Skeletal muscle satellite cell (primary cell): ENCODE data around the gene TMEM255A.

Source experiments
- H3K27me3 ChIP-seq: 2 replicates; pipeline ENCODE4 v1.7.0; 2013; ENCODE audit warnings: low read length; ENCODE audit not compliant: control insufficient read depth, insufficient read depth
- H3K36me3 ChIP-seq: 2 replicates; pipeline ENCODE4 v1.7.0; 2013; ENCODE audit warnings: mild to moderate bottlenecking, control low read depth, low read length; ENCODE audit not compliant: insufficient read depth
- H3K4me1 ChIP-seq: 2 replicates; pipeline ENCODE4 v1.7.0; 2013; ENCODE audit warnings: low read length; ENCODE audit not compliant: control insufficient read depth, insufficient read depth
- H3K4me2 ChIP-seq: 2 replicates; pipeline ENCODE4 v1.7.0; 2013; ENCODE audit warnings: mild to moderate bottlenecking, low read length
- H3K4me3 ChIP-seq: 2 replicates; pipeline ENCODE4 v1.7.0; 2013; ENCODE audit warnings: low read length
- H3K9ac ChIP-seq: 2 replicates; pipeline ENCODE4 v1.7.0; 2013; ENCODE audit warnings: mild to moderate bottlenecking, low read depth, low read length, moderate library complexity
- H3K9me3 ChIP-seq: replicated peaks from 2 replicates; pipeline ENCODE4 v1.7.0; 2013; ENCODE audit warnings: mild to moderate bottlenecking, control low read depth, low read length

TMEM255A gene

GRCh38 chrX:120286733-120287512, 24.3 kb downstream of the TMEM255A start:
- no peaks in the 10 kb centered on the region for H3K4me1 ChIP-seq
- no peaks in the 10 kb centered on the region for H3K9me3 ChIP-seq
- no peaks in the 10 kb centered on the region for H3K36me3 ChIP-seq
- no peak overlapping the region for H3K4me2 ChIP-seq
- no peak overlapping the region for H3K4me3 ChIP-seq
- no peaks in the 10 kb centered on the region for H3K27me3 ChIP-seq
- no peak overlapping the region for H3K9ac ChIP-seq

GRCh38 chrX:120282697-120283096, 28.6 kb downstream of the TMEM255A start:
- no peak overlapping the region for H3K9ac ChIP-seq

GRCh38 chrX:120281761-120282160, 29.5 kb downstream of the TMEM255A start:
- H3K9me3 ChIP-seq: no peaks in the 10 kb centered on the region
- H3K27me3 ChIP-seq: no peaks in the 10 kb centered on the region
- no peaks in the 10 kb centered on the region for H3K36me3 ChIP-seq
- no peaks in the 10 kb centered on the region for H3K4me1 ChIP-seq
- H3K4me2 ChIP-seq: no peak overlapping the region
- H3K9ac ChIP-seq: no peak overlapping the region
- no peak overlapping the region for H3K4me3 ChIP-seq

More at GRCh38 chrX:120282697-120283096, 28.6 kb downstream of the TMEM255A start:
- no peak overlapping the region for H3K4me3 ChIP-seq
- no peaks in the 10 kb centered on the region for H3K27me3 ChIP-seq
- no peaks in the 10 kb centered on the region for H3K4me1 ChIP-seq
- no peaks in the 10 kb centered on the region for H3K36me3 ChIP-seq
- no peak overlapping the region for H3K4me2 ChIP-seq
- H3K9me3 ChIP-seq: no peaks in the 10 kb centered on the region

GRCh38 chrX:120281021-120281624, 30.1 kb downstream of the TMEM255A start:
- Histone ChIP-seq H3K4me3 (no peak overlapping the region), H3K27me3 (no peaks in the 10 kb centered on the region), H3K9ac (no peak overlapping the region), H3K9me3 (no peaks in the 10 kb centered on the region), H3K4me1 (no peaks in the 10 kb centered on the region), H3K36me3 (no peaks in the 10 kb centered on the region), H3K4me2 (no peak overlapping the region)

- no peak overlapping the region for H3K4me3 ChIP-seq
- no peaks in the 10 kb centered on the region for H3K9me3 ChIP-seq
- no peak overlapping the region for H3K4me2 ChIP-seq
- H3K36me3 ChIP-seq: no peaks in the 10 kb centered on the region
- H3K4me1 ChIP-seq: no peaks in the 10 kb centered on the region
- H3K9ac ChIP-seq: no peak overlapping the region
- no peaks in the 10 kb centered on the region for H3K27me3 ChIP-seq
Measured at GRCh38 chrX:120274958-120275357, 36.3 kb downstream of the TMEM255A start.

DNA sequence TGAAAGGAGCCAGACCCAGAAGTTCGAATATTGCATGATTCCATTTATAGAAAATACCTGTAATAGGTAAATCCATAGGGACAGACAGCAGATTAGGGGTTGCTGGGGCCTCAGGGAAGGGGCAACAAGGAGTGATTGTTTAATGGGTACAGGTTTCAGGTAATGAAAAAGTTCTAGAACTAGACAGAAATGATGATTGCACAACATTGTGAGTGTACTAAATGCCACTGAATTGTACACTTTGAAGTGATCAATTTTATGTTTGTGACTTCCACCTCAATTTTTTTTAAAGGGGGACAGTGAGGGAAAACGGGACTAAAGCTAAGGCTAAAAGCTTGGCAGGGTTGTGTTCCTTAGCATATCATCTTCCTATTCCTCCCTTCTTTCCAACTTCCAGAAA, 37.1 kb downstream of the TMEM255A start:
- Histone ChIP-seq H3K36me3 (no peaks in the 10 kb centered on the region), H3K4me2 (no peak overlapping the region), H3K27me3 (no peaks in the 10 kb centered on the region), H3K9ac (no peak overlapping the region), H3K9me3 (no peaks in the 10 kb centered on the region), H3K4me3 (no peak overlapping the region), H3K4me1 (no peaks in the 10 kb centered on the region)

DNA sequence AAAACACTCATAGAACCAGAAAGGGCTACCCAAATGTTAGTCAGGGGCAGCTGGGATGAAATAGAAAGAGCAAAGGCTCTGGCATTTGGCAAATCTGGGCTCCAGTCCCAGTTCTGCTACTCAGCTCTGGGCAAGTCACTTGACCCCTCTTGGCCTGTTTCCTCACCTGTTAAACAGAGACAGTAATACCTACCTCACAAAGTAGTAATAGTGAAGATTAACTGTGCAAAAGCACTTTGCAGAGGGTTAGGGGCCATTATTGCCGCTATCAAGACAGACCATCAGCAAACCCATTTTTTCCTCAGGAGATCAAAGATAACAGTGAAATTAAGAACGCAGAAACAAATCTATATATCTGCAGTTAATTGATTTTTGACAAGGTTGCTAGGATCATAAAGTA, 40.0 kb downstream of the TMEM255A start:
- H3K4me1 ChIP-seq: no peaks in the 10 kb centered on the region
- no peak overlapping the region for H3K4me2 ChIP-seq
- H3K9ac ChIP-seq: no peak overlapping the region
- no peaks in the 10 kb centered on the region for H3K36me3 ChIP-seq
- H3K9me3 ChIP-seq: no peaks in the 10 kb centered on the region
- H3K27me3 ChIP-seq: no peaks in the 10 kb centered on the region
- H3K4me3 ChIP-seq: no peak overlapping the region

GRCh38 chrX:120270567-120270966, 40.7 kb downstream of the TMEM255A start:
- Histone ChIP-seq H3K9ac (no peak overlapping the region), H3K36me3 (no peaks in the 10 kb centered on the region), H3K4me2 (no peak overlapping the region), H3K4me1 (no peaks in the 10 kb centered on the region), H3K27me3 (no peaks in the 10 kb centered on the region), H3K9me3 (no peaks in the 10 kb centered on the region), H3K4me3 (no peak overlapping the region)

DNA sequence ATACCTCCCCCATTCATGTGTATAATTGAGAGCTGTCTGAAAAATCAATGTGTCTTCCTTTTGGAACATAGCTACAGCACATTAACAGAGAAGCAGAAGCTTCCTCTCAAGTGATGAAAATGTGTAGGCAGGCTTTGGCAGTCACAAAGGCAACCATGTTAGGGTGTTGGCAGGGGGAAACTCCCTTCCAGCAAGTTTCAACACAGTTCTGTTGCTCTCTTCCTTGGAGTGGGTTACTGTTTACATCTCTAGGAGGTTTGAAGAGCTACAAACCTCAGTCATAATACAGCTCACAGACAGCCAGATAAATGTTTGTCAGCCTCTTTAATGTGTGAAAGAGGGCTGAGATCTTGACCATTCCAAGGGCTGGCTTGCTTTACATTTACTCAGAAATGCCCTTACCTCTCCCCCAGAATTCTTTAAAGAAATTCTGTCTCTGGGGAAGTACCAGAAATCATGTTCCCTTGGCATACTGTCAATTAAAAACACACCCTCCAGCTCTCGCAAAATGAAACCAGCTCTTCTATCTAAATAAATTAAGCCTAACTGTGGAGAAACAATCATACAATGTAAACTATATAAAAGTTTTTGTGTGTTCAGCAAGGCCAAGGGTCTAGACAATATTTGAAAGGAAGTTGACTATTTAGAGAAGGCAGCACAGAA, 41.8 kb downstream of the TMEM255A start:
- H3K36me3 ChIP-seq: no peaks in the 10 kb centered on the region
- no peaks in the 10 kb centered on the region for H3K4me1 ChIP-seq
- H3K4me2 ChIP-seq: no peak overlapping the region
- no peaks in the 10 kb centered on the region for H3K27me3 ChIP-seq
- no peaks in the 10 kb centered on the region for H3K9me3 ChIP-seq
- no peak overlapping the region for H3K4me3 ChIP-seq
- no peak overlapping the region for H3K9ac ChIP-seq

DNA sequence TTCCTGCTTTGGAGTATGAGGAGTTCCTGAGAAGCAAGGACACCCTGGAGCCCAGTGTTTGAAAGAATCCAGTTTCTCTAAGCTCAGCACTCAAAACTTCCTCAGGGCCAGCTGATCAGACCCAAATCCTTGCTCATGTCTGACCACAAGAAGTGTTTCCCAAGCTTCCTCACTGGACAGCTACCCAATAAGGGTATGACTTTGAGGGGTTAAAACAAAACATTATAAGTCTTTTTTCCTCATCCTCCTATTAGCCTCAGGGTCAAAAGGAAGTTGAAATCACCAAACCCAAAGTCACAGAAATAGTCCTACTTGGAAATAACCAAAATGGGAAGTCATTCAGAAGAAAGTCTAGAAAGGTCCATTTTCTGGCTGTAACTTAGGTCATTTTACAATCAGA, 46.9 kb downstream of the TMEM255A start:
- Histone ChIP-seq H3K9ac (no peak overlapping the region), H3K4me1 (no peaks in the 10 kb centered on the region), H3K4me2 (no peak overlapping the region), H3K4me3 (no peak overlapping the region), H3K36me3 (no peaks in the 10 kb centered on the region), H3K27me3 (no peaks in the 10 kb centered on the region), H3K9me3 (no peaks in the 10 kb centered on the region)

GRCh38 chrX:120262859-120263708, 48.2 kb downstream of the TMEM255A start:
- Histone ChIP-seq H3K36me3 (no peaks in the 10 kb centered on the region), H3K9ac (no peak overlapping the region), H3K4me2 (no peak overlapping the region), H3K9me3 (no peaks in the 10 kb centered on the region), H3K4me1 (no peaks in the 10 kb centered on the region), H3K27me3 (no peaks in the 10 kb centered on the region), H3K4me3 (no peak overlapping the region)
